K562 (cell line): ENCODE results near the gene HOXC4. TPM values are rescaled to one million over a fixed set of nuclear protein-coding genes. Genes with fewer than 3 reads are reported as not detected.

ENCODE experiments used
- ARNT ChIP-seq, 2 experiments: fragments of 450-650 bp; IDR thresholded peaks; 2 replicates each; pipeline ENCODE4 v1.6.1; 2016; ENCODE audit warnings: mild to moderate bottlenecking in 1 of 2
- DPF2 ChIP-seq: fragments of 450-650 bp; IDR thresholded peaks from 2 replicates; pipeline ENCODE4 v1.6.1; 2016
- GATAD2A ChIP-seq: fragments of 450-650 bp; IDR thresholded peaks from 2 replicates; pipeline ENCODE4 v1.6.1; 2017
- HNRNPL ChIP-seq: fragments of 200-400 bp; formaldehyde crosslinking; IDR thresholded peaks from 2 replicates; pipeline ENCODE4 v1.6.1; 2017; ENCODE audit warnings: low read depth, mild to moderate bottlenecking, low read length
- MTA3 ChIP-seq: fragments of 450-650 bp; formaldehyde crosslinking; IDR thresholded peaks from 2 replicates; pipeline ENCODE4 v1.6.1; 2017; ENCODE audit warnings: mild to moderate bottlenecking, borderline replicate concordance
- NUFIP1 ChIP-seq: fragments of 450-650 bp; IDR thresholded peaks from 2 replicates; pipeline ENCODE4 v1.6.1; 2018; ENCODE audit not compliant: partially characterized antibody
- PHB2 ChIP-seq: fragments of 450-650 bp; IDR thresholded peaks from 2 replicates; pipeline ENCODE4 v1.6.1; 2017; ENCODE audit warnings: low read depth
- SMARCA4 ChIP-seq: fragments of 450-650 bp; IDR thresholded peaks from 2 replicates; pipeline ENCODE4 v1.6.1; 2016
- STAG1 ChIP-seq: sonication (generic); formaldehyde crosslinking; IDR thresholded peaks from 2 replicates; pipeline ENCODE4 v1.5.0; 2020; ENCODE audit warnings: missing genetic modification reagents, borderline replicate concordance
- SUPT5H ChIP-seq: fragments of 450-650 bp; IDR thresholded peaks from 2 replicates; pipeline ENCODE4 v1.6.1; 2016
- TSHZ1 ChIP-seq: fragments of 250-450 bp; sonication (Bioruptor Pico); IDR thresholded peaks from 2 replicates; pipeline ENCODE4 v1.4.0; 2020; ENCODE audit warnings: mild to moderate bottlenecking, moderate library complexity
- ZNF444 ChIP-seq: fragments of 250-450 bp; sonication (Bioruptor Pico); IDR thresholded peaks from 2 replicates; pipeline ENCODE4 v1.4.0; 2020; ENCODE audit warnings: mild to moderate bottlenecking, moderate library complexity
- polyA plus RNA-seq, 8 experiments: library from polyadenylated mRNA; depleted of rRNA in 4 of 8; stranded (reverse) in 5 of 8; unstranded in 3 of 8; fragments of >200 nt; fragmentation: Nextera tagmentation in 2 of 8; fragmentation: Illumina TruSeq in 1 of 8; extraction: Ambion mirVana in 2 of 8; extraction: Trizol in 1 of 8; gene quantifications; 2 replicates each; pipeline versions ENCODE4 v1.2.1 to v1.2.3, GENCODE V29; 2011 to 2014; ENCODE audit warnings: inconsistent platforms in 1 of 8, missing spikeins in 1 of 8
- total RNA-seq, 7 experiments: library from RNA; depleted of rRNA in 6 of 7; stranded (reverse); fragments of >200 nt in 6 of 7; fragmentation: Illumina TruSeq in 2 of 7; extraction: Trizol in 2 of 7; gene quantifications; 2 replicates each; pipeline versions ENCODE4 v1.2.1 to v1.2.3, GENCODE V29; 2011 to 2021; ENCODE audit warnings: low replicate concordance in 1 of 7
- TF ChIP-seq, protein P1 (sequence below): fragments of 450-650 bp; IDR thresholded peaks from 2 replicates; pipeline ENCODE4 v1.6.1; 2017; ENCODE audit warnings: antibody characterized with exemption
- TF ChIP-seq, protein P2 (sequence below): sonication (generic); formaldehyde crosslinking; IDR thresholded peaks from 2 replicates; pipeline ENCODE4 v1.8.1; 2022; ENCODE audit warnings: missing genetic modification reagents
- TF ChIP-seq, protein P3 (sequence below): fragments of 250-450 bp; sonication (Bioruptor Pico); IDR thresholded peaks from 2 replicates; pipeline ENCODE4 v1.4.0; 2020; ENCODE audit warnings: mild to moderate bottlenecking, moderate library complexity, borderline replicate concordance

The HOXC4 gene
- total and polyA plus RNA-seq, 9 of the 15 experiments (the other 6 are each of a cell fraction or from before 2014, with no cell fraction given), result 0.06 to 1.5 (median 0.44) TPM; not detected in 1

DNA sequence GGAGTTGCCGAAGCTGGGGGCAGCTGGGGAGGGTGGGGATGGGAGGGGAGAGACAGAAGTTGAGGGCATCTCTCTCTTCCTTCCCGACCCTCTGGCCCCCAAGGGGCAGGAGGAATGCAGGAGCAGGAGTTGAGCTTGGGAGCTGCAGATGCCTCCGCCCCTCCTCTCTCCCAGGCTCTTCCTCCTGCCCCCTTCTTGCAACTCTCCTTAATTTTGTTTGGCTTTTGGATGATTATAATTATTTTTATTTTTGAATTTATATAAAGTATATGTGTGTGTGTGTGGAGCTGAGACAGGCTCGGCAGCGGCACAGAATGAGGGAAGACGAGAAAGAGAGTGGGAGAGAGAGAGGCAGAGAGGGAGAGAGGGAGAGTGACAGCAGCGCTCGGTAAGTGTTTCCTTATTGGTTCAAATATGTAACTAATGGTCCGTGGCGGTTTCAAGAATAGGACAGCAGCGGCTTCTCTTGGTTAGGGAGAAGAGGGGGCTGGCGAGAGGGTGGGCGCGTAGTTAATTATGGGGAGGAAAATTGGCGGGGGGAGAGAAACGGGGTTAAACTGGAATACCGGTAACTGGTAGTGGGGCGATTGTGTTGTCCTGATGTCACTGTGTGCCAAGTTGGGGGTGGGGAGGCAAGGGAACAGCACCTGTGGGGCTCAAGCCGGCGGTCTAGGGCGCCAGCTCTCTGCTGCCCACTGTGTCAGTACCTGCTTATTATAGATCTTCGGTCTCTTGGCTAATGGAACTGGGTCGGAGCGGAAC is 36.4 kb upstream of the HOXC4 start (continued):
- TF ChIP-seq DPF2 (peak; percentile 55; the same call in 1 of the 2 replicates), SUPT5H (no peak), PHB2 (0 out of 2 replicates have a peak, but pooled peaks have one; percentile 22), ZNF444 (CRISPR knock-in tag) (no peak), ARNT (IDR thresholded peaks at IDR 0.05) (no peak), GATAD2A (no peak), STAG1 (CRISPR knock-in tag) (no peak), HNRNPL (no peak), TSHZ1 (no peak), MTA3 (peak; percentile 26; the same call in 1 of the 2 replicates), NUFIP1 (no peak), SMARCA4 (peak; percentile 34; the same call in 1 of the 2 replicates)
- TF ChIP-seq, protein P1, sequence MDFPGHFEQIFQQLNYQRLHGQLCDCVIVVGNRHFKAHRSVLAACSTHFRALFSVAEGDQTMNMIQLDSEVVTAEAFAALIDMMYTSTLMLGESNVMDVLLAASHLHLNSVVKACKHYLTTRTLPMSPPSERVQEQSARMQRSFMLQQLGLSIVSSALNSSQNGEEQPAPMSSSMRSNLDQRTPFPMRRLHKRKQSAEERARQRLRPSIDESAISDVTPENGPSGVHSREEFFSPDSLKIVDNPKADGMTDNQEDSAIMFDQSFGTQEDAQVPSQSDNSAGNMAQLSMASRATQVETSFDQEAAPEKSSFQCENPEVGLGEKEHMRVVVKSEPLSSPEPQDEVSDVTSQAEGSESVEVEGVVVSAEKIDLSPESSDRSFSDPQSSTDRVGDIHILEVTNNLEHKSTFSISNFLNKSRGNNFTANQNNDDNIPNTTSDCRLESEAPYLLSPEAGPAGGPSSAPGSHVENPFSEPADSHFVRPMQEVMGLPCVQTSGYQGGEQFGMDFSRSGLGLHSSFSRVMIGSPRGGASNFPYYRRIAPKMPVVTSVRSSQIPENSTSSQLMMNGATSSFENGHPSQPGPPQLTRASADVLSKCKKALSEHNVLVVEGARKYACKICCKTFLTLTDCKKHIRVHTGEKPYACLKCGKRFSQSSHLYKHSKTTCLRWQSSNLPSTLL, result no peak
- TF ChIP-seq, protein P2, sequence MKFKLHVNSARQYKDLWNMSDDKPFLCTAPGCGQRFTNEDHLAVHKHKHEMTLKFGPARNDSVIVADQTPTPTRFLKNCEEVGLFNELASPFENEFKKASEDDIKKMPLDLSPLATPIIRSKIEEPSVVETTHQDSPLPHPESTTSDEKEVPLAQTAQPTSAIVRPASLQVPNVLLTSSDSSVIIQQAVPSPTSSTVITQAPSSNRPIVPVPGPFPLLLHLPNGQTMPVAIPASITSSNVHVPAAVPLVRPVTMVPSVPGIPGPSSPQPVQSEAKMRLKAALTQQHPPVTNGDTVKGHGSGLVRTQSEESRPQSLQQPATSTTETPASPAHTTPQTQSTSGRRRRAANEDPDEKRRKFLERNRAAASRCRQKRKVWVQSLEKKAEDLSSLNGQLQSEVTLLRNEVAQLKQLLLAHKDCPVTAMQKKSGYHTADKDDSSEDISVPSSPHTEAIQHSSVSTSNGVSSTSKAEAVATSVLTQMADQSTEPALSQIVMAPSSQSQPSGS (CRISPR knock-in tag), result no peak
- TF ChIP-seq, protein P3, sequence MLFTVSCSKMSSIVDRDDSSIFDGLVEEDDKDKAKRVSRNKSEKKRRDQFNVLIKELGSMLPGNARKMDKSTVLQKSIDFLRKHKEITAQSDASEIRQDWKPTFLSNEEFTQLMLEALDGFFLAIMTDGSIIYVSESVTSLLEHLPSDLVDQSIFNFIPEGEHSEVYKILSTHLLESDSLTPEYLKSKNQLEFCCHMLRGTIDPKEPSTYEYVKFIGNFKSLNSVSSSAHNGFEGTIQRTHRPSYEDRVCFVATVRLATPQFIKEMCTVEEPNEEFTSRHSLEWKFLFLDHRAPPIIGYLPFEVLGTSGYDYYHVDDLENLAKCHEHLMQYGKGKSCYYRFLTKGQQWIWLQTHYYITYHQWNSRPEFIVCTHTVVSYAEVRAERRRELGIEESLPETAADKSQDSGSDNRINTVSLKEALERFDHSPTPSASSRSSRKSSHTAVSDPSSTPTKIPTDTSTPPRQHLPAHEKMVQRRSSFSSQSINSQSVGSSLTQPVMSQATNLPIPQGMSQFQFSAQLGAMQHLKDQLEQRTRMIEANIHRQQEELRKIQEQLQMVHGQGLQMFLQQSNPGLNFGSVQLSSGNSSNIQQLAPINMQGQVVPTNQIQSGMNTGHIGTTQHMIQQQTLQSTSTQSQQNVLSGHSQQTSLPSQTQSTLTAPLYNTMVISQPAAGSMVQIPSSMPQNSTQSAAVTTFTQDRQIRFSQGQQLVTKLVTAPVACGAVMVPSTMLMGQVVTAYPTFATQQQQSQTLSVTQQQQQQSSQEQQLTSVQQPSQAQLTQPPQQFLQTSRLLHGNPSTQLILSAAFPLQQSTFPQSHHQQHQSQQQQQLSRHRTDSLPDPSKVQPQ (CRISPR knock-in tag), result no peak
